SK-N-SH (cell line): ENCODE data around the gene ALX1. TPM values are rescaled to one million over a fixed set of nuclear protein-coding genes. Genes with fewer than 3 reads are reported as not detected.

Experiments
- CTCF ChIA-PET: fragments of 300-600, 350-600 bp; formaldehyde crosslinking; extraction: SDS; loops from one replicate; lab custom pipeline; 2021; lab: Yijun Ruan, JAX
- POLR2A ChIA-PET: fragments of 350-600 bp; sonication (Branson Sonifier 250); formaldehyde crosslinking; extraction: SDS; loops from one replicate; lab custom pipeline; 2020; ENCODE audit warnings: antibody characterized with exemption, inconsistent platforms; lab: Yijun Ruan, JAX
- DNase-seq: peaks from one replicate; pipeline ENCODE4 v3.0.0; 2012
- H2AFZ ChIP-seq: fragments of 200-600 bp; sonication (generic); 2 replicates; pipeline ENCODE4 v1.8.1; 2016; ENCODE audit warnings: antibody characterized with exemption, mild to moderate bottlenecking, low read depth
- H3F3A ChIP-seq: fragments of 200-600 bp; sonication (generic); replicated peaks from 2 replicates; pipeline ENCODE3; 2016; ENCODE audit warnings: antibody characterized with exemption, mild to moderate bottlenecking; ENCODE audit not compliant: insufficient read depth
- H3K27ac ChIP-seq, 2 experiments: fragments of 200-500 bp in 1 of 2; fragments of 200-600 bp in 1 of 2; sonication (Bioruptor generic) in 1 of 2; sonication (generic), shearing (Covaris generic) in 1 of 2; 2 replicates each; pipeline versions ENCODE4 v1.5.1 to v1.6.1; 2014 to 2016; ENCODE audit warnings: low read depth in 2 of 2, inconsistent platforms in 1 of 2, low read length in 1 of 2, mild to moderate bottlenecking in 1 of 2, mixed read lengths in 1 of 2
- H3K27me3 ChIP-seq: fragments of 200-600 bp; sonication (generic), shearing (Covaris generic); 2 replicates; pipeline ENCODE4 v1.6.1; 2016; ENCODE audit warnings: mixed run types; ENCODE audit not compliant: insufficient read depth
- H3K36me3 ChIP-seq, 2 experiments: fragments of 200-500 bp in 1 of 2; fragments of 200-600 bp in 1 of 2; sonication (Bioruptor generic) in 1 of 2; sonication (generic) in 1 of 2; replicated peaks in 1 of 2; 2 replicates each; pipeline versions ENCODE3 to v1.5.1; 2014 to 2016; ENCODE audit warnings: low read length in 1 of 2, mild to moderate bottlenecking in 1 of 2; ENCODE audit not compliant: insufficient read depth in 2 of 2, control insufficient read depth in 1 of 2
- H3K4me1 ChIP-seq, 2 experiments: fragments of 200-500 bp in 1 of 2; fragments of 200-600 bp in 1 of 2; sonication (Bioruptor generic) in 1 of 2; sonication (generic), shearing (Covaris generic) in 1 of 2; 2 replicates each; pipeline versions ENCODE4 v1.5.1 to v1.6.1; 2014 to 2016; ENCODE audit warnings: low read depth in 1 of 2, low read length in 1 of 2, mixed run types in 1 of 2; ENCODE audit not compliant: insufficient read depth in 2 of 2, control insufficient read depth in 1 of 2
- H3K4me2 ChIP-seq: fragments of 200-600 bp; sonication (generic), shearing (Covaris generic); 2 replicates; pipeline ENCODE4 v1.6.1; 2017; ENCODE audit warnings: mixed run types
- H3K4me3 ChIP-seq, 2 experiments: fragments of 200-500 bp in 1 of 2; fragments of 200-600 bp in 1 of 2; sonication (Bioruptor generic) in 1 of 2; sonication (generic), shearing (Covaris generic) in 1 of 2; 2 replicates each; pipeline versions ENCODE4 v1.5.1 to v1.8.1; 2014 to 2016; ENCODE audit warnings: low read depth in 2 of 2, inconsistent platforms in 1 of 2, low read length in 1 of 2, mild to moderate bottlenecking in 1 of 2, mixed read lengths in 1 of 2, moderate library complexity in 1 of 2
- H3K79me2 ChIP-seq: fragments of 200-600 bp; sonication (generic); 2 replicates; pipeline ENCODE4 v1.8.1; 2017; ENCODE audit warnings: mild to moderate bottlenecking; ENCODE audit not compliant: insufficient read depth
- H3K9ac ChIP-seq: fragments of 200-600 bp; sonication (generic); 2 replicates; pipeline ENCODE4 v1.6.1; 2017; ENCODE audit warnings: mixed run types
- H3K9me2 ChIP-seq: fragments of 200-600 bp; sonication (generic); 2 replicates; pipeline ENCODE4 v1.6.1; 2017; ENCODE audit warnings: mixed run types
- H3K9me3 ChIP-seq: fragments of 200-600 bp; sonication (generic); 2 replicates; pipeline ENCODE4 v1.6.1; 2017; ENCODE audit warnings: mixed run types, mild to moderate bottlenecking, moderate library complexity
- H4K20me1 ChIP-seq: fragments of 200-600 bp; sonication (generic); 2 replicates; pipeline ENCODE4 v1.6.1; 2017; ENCODE audit warnings: mild to moderate bottlenecking, mixed run types; ENCODE audit not compliant: insufficient read depth
- FOSL2 ChIP-seq: IDR thresholded peaks from 2 replicates; pipeline ENCODE4 v1.4.0; 2012; ENCODE audit warnings: low read depth, mild to moderate bottlenecking, moderate library complexity, borderline replicate concordance
- FOXM1 ChIP-seq: IDR thresholded peaks from 2 replicates; pipeline ENCODE4 v1.4.0; 2012; ENCODE audit warnings: low read depth, mild to moderate bottlenecking
- GATA2 ChIP-seq: sonication (generic); formaldehyde crosslinking; IDR thresholded peaks from 2 replicates; pipeline ENCODE4 v1.5.0; 2020; ENCODE audit warnings: mild to moderate bottlenecking, missing genetic modification reagents
- MEF2A ChIP-seq: IDR thresholded peaks from 2 replicates; pipeline ENCODE4 v1.4.0; 2012; ENCODE audit warnings: low read depth, borderline replicate concordance
- MXI1 ChIP-seq: IDR thresholded peaks from 2 replicates; pipeline ENCODE4 v1.6.1; 2012; ENCODE audit warnings: mild to moderate bottlenecking, low read depth, low read length, improper control_type of control experiment
- NRF1 ChIP-seq: IDR thresholded peaks from 2 replicates; pipeline ENCODE4 v1.6.1; 2012; ENCODE audit warnings: low read depth, mild to moderate bottlenecking, low read length
- POLR2AphosphoS5 ChIP-seq: IDR thresholded peaks from 2 replicates; pipeline ENCODE4 v1.6.1; 2012; ENCODE audit warnings: low read depth, low read length
- RAD21 ChIP-seq: IDR thresholded peaks from 2 replicates; pipeline ENCODE4 v1.6.1; 2012; ENCODE audit warnings: mild to moderate bottlenecking, low read length
- RFX5 ChIP-seq: IDR thresholded peaks from 2 replicates; pipeline ENCODE4 v1.6.1; 2012; ENCODE audit warnings: mild to moderate bottlenecking, improper control_type of control experiment, low read length
- RXRA ChIP-seq: IDR thresholded peaks from 2 replicates; pipeline ENCODE4 v1.4.0; 2012; ENCODE audit warnings: low read depth, mild to moderate bottlenecking, borderline replicate concordance
- SMC3 ChIP-seq: IDR thresholded peaks from 2 replicates; pipeline ENCODE4 v1.6.1; 2012; ENCODE audit warnings: low read depth, low read length, improper control_type of control experiment
- TAF1 ChIP-seq: IDR thresholded peaks from 2 replicates; pipeline ENCODE4 v1.6.1; 2012; ENCODE audit warnings: low read depth, mild to moderate bottlenecking, low read length, moderate library complexity, borderline replicate concordance
- TCF12 ChIP-seq: IDR thresholded peaks from 2 replicates; pipeline ENCODE4 v1.4.0; 2012
- ZBTB33 ChIP-seq: IDR thresholded peaks from 2 replicates; pipeline ENCODE4 v1.4.0; 2012; ENCODE audit warnings: low read depth, borderline replicate concordance
- WGBS: methylation state at CpG from one replicate; pipeline ENCODE4 v1.1.6; 2017; ENCODE audit warnings: low lambda C conversion rate; 5-methylcytosine and 5-hydroxymethylcytosine counted together
- polyA plus RNA-seq, 3 experiments: library from polyadenylated mRNA; depleted of rRNA; stranded (reverse); fragments of >200 nt; gene quantifications; 2 replicates each; pipeline ENCODE4 v1.2.3, GENCODE V29; 2012
- TF ChIP-seq, protein P1 (sequence below): fragments of 150-350 bp; IDR thresholded peaks from 2 replicates; pipeline ENCODE4 v1.6.1; 2017; ENCODE audit warnings: antibody characterized with exemption, low read length, low read depth, borderline replicate concordance
- TF ChIP-seq, protein P2 (sequence below): IDR thresholded peaks from 2 replicates; pipeline ENCODE4 v1.4.0; 2012; ENCODE audit warnings: low read depth
- TF ChIP-seq, protein P3 (sequence below): fragments of 200-600 bp; sonication (generic); IDR thresholded peaks from 2 replicates; pipeline ENCODE4 v1.6.1; 2017; ENCODE audit warnings: antibody characterized with exemption, mild to moderate bottlenecking, moderate library complexity

The ALX1 gene
- polyA plus RNA-seq, 1 of the 3 experiments (the other 2 are of a cell fraction) = not detected

GRCh38 chr12:85310025-85310424 is 30.0 kb downstream of the ALX1 start (continued):
- no peak for TF ChIP-seq NRF1
- no peak for TF ChIP-seq RXRA
- no peak for TF ChIP-seq RFX5
- no peak for TF ChIP-seq FOSL2
- TF ChIP-seq, protein P1, sequence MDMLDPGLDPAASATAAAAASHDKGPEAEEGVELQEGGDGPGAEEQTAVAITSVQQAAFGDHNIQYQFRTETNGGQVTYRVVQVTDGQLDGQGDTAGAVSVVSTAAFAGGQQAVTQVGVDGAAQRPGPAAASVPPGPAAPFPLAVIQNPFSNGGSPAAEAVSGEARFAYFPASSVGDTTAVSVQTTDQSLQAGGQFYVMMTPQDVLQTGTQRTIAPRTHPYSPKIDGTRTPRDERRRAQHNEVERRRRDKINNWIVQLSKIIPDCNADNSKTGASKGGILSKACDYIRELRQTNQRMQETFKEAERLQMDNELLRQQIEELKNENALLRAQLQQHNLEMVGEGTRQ = no peak
- TF ChIP-seq POLR2AphosphoS5 = no peak
- TF ChIP-seq ZBTB33 = no peak
- no peak for TF ChIP-seq MEF2A
- TF ChIP-seq, protein P2, sequence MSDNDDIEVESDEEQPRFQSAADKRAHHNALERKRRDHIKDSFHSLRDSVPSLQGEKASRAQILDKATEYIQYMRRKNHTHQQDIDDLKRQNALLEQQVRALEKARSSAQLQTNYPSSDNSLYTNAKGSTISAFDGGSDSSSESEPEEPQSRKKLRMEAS = no peak
- no peak for TF ChIP-seq GATA2 (CRISPR knock-in tag)
- TF ChIP-seq, all 33 proteins: peak for 0

GRCh38 chr12:85310456-85311076 is 30.5 kb downstream of the ALX1 start:
- no peak overlapping the region for H3K9ac ChIP-seq
- no peak for DNase-seq
- no peak overlapping the region for H3K4me2 ChIP-seq
- H3K27ac ChIP-seq = no peak overlapping the region
- no peaks in the 10 kb centered on the region for H3K4me1 ChIP-seq
- H3K9me2 ChIP-seq = no peaks in the 10 kb centered on the region
- POLR2A ChIA-PET = no interaction called here
- no peaks in the 10 kb centered on the region for H3K27me3 ChIP-seq
- no peak overlapping the region for H3K4me3 ChIP-seq
- WGBS = 59% methylated on average over 2 of the region's 2 CpGs
- H4K20me1 ChIP-seq = no peaks in the 10 kb centered on the region
- TF ChIP-seq MXI1 (no peak), FOXM1 (no peak), TAF1 (no peak), NRF1 (no peak), FOSL2 (no peak), MEF2A (no peak), TCF12 (no peak), SMC3 (0 out of 2 replicates have a peak, but pooled peaks have one; percentile 17), RAD21 (peak; percentile 23; the same call in 1 of the 2 replicates), ZBTB33 (no peak)
- TF ChIP-seq, protein P3, sequence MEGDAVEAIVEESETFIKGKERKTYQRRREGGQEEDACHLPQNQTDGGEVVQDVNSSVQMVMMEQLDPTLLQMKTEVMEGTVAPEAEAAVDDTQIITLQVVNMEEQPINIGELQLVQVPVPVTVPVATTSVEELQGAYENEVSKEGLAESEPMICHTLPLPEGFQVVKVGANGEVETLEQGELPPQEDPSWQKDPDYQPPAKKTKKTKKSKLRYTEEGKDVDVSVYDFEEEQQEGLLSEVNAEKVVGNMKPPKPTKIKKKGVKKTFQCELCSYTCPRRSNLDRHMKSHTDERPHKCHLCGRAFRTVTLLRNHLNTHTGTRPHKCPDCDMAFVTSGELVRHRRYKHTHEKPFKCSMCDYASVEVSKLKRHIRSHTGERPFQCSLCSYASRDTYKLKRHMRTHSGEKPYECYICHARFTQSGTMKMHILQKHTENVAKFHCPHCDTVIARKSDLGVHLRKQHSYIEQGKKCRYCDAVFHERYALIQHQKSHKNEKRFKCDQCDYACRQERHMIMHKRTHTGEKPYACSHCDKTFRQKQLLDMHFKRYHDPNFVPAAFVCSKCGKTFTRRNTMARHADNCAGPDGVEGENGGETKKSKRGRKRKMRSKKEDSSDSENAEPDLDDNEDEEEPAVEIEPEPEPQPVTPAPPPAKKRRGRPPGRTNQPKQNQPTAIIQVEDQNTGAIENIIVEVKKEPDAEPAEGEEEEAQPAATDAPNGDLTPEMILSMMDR = peak; percentile 67
- TF ChIP-seq, protein P1 = no peak
- TF ChIP-seq, all 33 proteins: peak for 3
- Histone ChIP-seq H3K79me2 (no peaks in the 10 kb centered on the region), H2AFZ (no peak overlapping the region), H3F3A (no peaks in the 10 kb centered on the region), H3K9me3 (no peaks in the 10 kb centered on the region), H3K36me3 (no peaks in the 10 kb centered on the region)
- CTCF ChIA-PET = interaction anchor here (0.6 to 2.7 kb wide), 16 partner anchors 8 to 234 kb away, joined by 3 to 12 read pairs (median 4); no protein-coding TSS in a partner anchor
